NCI-H2029 (cell line): ENCODE measurements around the gene C1D.

Source experiments
- DNase-seq: peaks from one replicate; lab custom pipeline; 2025; lab: John Stamatoyannopoulos, UW

C1D gene, protein sequence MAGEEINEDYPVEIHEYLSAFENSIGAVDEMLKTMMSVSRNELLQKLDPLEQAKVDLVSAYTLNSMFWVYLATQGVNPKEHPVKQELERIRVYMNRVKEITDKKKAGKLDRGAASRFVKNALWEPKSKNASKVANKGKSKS

DNA sequence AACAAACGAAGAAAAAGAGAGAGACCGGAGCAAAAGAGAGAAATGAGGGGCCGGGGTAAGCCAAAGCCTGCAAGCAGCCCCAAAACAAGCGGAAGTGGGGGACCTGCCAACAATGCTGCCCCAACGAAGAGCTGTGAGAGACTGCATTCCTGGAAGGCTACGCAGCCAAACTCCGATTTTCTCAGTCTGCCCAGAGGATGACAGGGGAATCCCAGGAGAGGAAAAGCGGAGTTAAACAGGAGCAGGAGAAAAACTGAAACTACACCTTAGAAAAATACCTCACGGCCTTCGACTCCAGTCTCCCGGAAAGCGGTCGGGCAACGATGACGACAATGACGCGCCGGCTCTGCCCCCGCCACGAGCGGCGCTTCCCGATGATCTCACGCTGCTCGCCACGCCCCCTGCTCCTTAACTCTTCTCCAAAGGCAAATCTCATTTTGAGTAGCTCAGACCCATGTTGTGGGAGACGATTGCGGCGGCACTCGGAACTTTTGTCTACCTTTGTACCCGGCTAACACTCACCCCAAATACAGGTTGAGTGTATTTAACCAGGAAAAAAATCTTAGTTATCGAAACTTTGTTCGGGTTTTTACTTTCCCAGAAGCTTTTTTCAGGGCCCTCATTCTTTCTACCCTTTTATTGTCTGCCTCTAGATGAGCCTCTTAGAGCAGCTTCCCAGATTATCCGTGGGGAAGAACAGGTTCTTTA, at the start of gene C1D:
Gene C1D, minus strand, starts transcription at position 325 of the 708 bp plus-strand sequence. CDS start 15,694 bp downstream, outside the sequence.
- peak; percentile 88 for DNase-seq

DNA sequence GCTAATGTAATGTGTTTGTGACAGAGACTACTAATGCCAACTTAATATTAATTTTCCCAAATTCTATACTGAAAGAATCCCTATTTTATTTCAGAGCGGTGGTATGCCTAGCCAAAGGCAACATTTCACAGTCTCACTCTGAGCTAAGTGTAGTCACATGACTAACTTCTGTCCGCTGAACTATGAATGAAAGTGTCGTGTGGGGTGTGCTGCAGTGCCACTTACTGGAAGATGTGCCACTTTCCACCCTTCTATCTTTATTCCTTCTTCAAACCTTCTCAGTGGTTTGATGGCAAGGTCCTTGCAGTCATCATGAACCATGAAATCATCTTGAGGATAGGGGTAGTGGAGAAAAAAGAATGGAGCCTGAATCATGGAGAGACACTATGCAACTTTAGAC, 47.3 kb upstream of the C1D start:
- DNase-seq: no peak

DNA sequence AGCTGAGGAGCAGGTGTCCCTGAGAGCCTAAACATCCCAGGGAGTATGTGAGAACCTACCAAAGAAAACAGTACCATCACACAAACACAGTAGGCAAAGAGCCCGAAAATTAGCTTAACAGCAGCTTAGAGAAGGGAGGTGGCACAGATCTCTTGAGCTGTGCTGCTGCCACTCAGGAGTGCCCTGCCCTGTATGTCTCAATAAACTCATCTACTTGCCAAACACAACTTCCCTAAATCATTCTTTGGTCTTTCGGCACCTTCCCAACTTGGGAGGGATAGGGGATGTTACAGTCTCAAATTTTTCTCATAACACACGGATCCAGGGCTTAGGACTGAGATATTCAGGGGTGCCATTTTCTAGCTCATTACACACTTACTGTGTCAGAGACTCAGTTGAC, 45.3 kb upstream of the C1D start:
- DNase-seq: no peak

DNA sequence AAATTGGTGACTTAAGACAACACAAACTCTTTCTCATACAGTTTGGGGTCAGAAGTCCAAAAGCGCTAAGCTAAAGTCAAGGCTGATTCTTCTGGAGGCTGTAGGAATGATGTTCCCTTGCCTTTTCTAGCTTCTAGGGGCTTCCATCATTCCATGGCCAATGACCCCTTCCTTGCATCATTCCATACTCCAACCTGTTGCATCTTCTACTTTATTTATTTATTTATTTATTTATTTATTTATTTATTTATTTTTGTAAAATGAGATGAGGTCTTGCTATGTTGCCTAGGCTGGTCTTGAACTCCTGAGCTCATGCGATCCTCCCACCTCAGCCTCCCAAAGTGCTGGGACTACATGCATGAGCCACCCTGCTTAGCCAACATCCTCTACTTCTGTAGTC, 44.7 kb upstream of the C1D start:
- DNase-seq: no peak

DNA sequence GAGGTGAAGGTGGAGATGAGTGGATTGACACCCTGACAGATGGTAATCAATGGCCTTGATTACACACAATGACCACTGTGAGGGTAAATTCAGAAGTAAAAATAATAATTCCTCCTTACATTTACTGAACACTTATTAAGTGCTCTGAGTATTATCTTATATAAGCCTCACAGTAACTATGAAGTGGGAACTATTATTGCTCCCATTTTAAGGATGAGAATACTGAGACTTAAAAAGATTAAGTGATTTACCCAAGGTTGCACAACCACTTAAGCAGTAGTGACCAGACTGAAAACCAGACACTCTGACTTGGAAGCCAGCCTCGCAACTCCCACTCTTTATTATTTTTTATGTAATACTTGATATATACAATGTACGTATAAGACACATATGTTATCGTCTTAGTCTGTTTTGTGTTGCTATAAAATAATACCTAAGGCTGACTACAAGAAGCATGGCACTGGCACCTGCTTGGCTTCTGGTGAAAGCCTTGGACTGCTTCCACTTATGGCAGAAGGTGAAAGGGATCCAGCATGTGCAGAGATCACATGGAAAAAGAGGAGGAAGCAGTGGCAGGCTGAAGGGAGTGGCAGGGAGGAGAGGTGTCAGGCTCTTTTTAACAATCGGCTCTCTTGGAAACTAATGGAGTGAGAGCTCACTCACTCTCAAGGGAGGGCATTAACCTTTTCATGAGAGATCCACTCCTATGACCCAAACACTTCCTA, 41.5 kb upstream of the C1D start:
- DNase-seq: no peak

DNA sequence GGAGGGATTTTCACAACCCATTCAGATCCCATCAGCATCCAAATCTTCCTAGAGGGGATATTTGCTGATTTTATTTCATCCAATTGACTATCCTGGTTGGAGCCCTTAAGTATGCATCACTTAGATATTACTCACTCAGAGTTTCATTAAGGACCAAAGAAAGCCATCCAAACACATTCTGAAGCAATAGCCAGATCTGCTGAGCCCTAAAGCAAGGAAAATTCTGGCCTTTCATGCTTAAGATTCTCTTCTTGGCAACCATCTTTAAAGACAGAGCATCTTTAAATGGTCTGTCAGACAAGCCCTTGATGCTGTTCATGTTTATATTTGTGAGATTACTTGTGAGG, 40.9 kb upstream of the C1D start:
- no peak for DNase-seq

DNA sequence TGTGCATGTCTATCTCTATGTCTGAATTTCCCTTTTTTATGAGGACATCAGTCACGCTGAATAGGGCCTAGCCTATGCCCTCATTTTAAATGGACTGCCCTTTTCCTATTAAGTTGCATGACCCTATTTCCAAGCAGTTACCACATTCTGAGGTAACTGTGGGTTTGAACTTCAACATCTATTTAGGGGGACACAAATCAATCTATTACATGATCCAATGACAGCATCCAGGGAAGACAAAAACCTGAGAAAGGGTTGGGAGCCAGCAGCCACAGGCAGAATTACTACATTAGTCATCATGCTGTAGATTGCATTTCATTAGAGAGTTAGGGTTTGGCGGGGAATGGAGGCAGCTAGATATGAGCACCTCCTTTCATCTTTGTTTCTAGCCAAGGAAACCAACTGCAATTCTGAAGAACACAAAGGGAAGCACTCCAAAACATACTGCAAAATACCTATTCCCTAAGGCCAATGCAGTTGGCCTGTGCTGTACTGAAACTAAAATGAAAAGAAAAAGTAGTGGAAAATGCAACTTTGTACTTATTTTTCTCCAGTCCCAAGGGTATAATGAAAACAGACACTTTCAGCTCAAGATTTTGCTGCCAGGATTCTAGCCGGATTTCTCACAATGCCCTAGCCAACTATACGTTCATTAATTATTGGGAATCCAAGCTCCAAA, 40.4 kb upstream of the C1D start:
- DNase-seq: no peak

DNA sequence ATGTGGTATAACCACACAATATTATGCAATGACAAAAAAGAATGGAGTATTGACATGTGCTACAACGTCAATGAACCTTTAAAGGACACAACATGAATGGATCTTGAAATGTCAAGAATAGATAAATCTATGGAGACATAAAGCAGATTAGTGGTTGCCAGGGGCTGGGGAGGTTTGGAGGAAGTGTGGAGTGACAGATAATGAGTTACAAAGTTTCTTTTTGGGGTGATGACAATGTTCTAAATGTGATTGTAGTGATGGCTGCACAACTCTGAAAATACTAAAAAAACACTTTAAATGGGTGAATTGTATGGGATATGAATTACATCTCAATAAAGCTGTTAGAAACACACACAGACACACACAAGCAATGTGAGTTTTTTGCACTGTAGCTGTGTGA, 37.4 kb upstream of the C1D start:
- no peak for DNase-seq

DNA sequence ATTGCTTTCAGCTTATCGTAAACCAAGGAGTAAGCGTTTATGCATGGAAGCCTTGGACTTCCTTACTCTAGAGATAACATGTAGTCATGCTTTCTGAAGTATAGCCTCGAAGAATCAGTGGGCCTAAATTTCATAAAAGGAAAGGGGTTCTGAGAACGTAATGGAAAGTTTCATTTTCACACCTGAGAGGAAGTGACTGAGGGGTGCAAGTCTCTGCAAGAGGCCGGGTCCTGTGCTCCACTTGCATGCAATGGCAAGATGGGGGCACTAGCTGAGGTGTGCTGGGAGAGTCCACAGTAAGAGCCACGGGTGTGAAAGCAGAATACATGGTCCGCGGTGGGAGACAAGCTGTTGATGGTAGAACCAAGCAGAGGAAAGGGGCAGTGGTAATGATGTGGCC, 36.5 kb upstream of the C1D start:
- no peak for DNase-seq

DNA sequence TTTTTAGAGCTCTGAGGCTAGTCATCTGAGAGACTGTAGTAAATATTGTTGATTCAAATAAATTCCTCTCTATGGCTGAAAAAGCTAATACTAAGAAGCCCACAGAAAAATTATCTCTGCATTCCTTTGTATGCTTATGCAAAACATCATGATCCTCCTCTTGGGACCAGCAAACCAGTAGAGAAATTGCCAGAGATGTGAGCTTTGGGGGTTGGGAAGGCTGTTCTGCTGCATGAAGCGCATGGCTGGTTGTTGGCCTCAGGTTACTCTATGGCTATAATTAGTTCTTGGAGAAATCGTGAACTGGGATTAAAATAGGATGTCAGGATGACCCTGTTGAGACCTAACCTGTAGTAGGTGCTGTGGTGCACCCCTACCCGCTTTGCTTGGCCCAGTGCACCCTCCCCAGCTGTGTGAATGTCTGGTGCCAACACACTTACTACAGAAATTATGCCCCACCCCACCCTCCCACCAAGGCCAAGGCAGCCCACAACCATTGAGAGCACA, 35.5 kb upstream of the C1D start:
- DNase-seq: no peak

DNA sequence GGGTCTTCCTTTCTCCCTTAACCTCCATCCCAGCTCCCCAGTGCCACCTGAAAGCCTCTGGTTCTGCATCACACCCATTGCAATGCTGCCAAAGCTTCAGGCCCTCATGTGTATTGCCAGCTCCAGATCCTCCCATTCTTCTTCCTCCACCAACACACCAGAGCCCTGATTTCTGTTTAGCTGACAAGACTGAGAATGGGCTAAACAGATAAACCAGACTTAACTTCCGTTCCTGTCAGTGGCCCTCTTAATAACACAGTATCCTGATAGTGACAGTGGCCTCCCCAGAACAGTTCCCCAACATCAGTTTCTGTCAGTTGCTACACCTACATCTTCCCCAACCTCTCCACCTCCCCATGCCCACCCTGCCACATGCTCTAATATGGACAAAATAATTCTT, 31.3 kb upstream of the C1D start:
- DNase-seq: no peak

DNA sequence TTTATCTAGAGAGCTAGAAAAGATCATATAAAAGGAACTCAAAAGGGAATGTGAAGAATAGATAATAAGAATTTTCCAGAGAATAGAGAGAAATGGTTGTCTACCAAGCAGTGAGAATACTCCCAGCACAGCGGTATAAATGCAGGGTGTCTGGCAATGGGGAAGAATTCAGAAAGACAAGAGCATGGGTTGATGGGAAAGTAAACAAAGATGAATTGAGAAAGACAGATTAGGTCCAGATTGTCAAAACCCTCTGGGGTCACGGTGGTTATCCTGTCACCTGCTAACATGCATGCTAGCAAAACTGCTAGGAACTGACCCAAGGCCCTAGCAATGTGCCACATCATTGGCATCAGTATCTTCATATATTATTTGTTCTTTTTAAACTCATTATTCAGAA, 30.8 kb upstream of the C1D start:
- no peak for DNase-seq

DNA sequence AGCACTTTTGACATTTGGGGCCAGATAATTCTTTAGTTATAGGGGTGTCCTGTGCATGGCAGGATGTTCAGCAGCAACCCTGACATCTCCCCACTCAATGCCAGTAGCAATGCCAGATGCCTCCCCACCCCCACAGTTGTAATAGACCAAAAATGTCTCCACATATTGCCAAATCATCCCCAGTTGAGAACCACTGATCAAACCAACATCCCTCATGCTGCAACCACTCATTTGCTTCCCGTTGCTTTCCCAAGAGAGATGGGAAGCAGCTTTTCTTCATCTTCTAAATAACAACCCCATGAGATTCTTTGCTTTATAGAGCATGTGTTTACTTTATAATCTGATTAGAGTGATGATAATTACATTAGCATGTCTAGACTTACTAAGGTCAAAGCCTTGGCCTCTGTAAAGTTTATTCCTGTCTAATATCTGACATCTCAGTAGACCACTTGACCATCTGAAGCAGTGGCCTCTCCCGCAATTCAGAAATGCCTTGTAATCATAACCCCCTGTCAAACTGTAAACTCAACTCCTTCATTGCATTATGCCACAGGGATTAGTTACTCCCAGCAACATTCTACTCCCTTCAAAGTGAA, 28.7 kb upstream of the C1D start:
- no peak for DNase-seq

DNA sequence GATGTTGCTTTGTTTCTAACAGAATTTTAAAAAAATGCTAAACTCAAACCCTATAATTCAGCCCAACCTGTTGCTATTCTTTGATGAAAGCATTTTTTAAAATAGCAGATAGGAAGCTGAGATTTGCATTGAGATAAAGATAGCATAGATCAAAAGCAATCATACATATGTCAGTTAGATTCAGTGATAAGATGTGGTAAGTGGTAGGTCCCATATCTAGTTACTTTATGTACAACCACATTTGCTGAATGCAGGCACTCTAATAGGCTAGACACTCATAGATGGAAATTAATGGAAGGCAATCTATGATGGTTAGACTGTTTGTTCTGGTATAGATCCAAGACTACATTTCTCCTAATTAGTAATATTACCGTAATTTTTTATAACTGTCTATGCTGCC, 27.2 kb upstream of the C1D start:
- DNase-seq: no peak

DNA sequence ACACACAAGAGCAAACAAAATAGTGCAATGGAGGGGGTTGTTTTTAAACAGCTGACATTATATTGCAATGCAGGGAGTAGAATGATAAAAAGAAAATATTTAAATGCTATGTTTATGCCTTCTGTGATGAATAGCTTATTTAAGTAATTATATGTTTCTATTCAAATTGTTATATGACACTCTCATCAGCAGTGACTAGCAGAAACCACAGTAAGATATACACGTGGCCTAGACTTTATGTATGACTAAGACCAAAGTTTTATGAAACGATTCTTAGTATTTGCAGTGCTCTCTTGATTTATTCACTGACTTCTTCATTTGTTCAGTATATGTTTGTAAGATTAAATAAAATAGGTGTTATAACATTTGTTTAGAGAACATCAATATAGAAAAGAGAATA, 26.1 kb upstream of the C1D start:
- DNase-seq: no peak

DNA sequence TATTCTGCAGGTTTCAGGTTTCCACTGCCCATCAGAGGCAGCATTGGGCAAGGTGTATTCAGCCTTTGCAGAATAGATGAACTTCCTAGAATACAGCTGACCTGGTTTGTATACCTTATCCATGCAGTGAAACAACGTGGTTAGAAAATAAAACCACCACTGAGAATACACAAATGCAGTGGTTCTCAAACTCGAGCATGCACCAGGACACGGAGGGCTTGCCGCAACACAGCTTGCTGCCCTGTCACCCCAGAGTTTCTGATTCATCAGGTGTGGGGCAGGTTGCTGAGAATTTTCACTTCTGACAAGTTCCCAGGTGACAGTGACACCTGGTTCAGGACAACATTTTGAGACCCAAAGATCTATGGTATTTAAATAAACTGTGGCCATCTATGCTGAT, 23.4 kb upstream of the C1D start:
- DNase-seq: no peak

DNA sequence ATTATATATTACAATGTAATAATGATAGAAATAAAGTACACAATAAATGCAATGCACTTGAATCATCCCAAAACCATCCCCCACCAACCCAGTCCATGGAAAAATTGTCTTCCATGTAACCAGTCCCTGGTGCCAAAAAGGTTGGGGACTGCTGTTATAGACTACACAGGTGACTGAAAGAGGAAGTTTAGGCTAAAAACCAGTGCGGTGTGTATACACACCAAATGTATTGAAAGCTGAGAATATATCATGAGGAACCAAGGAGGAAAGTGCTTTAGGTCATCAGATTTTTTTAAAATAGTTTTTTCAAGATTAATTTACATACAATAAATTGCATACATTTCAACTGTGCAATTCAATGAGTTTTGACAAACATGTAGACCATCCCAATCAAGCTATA, 20.5 kb upstream of the C1D start:
- DNase-seq: no peak

DNA sequence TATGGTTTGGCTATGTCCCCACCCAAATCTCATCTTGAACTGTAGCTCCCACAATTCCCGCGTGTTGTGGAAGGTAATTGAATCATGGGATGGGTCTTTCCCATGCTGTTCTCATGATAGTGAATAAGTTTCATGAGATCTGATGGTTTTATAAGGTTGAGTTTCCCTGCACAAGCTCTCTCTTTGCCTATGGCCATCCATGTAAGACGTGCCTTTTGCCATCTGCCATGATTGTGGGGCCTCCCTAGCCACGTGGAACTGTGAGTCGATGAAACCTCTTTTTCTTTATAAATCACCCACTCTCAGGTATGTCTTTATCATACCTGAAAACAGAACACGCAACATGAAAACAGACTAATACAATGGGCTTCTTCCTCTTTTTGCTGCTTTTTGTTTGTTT, 11.2 kb upstream of the C1D start:
- no peak for DNase-seq

DNA sequence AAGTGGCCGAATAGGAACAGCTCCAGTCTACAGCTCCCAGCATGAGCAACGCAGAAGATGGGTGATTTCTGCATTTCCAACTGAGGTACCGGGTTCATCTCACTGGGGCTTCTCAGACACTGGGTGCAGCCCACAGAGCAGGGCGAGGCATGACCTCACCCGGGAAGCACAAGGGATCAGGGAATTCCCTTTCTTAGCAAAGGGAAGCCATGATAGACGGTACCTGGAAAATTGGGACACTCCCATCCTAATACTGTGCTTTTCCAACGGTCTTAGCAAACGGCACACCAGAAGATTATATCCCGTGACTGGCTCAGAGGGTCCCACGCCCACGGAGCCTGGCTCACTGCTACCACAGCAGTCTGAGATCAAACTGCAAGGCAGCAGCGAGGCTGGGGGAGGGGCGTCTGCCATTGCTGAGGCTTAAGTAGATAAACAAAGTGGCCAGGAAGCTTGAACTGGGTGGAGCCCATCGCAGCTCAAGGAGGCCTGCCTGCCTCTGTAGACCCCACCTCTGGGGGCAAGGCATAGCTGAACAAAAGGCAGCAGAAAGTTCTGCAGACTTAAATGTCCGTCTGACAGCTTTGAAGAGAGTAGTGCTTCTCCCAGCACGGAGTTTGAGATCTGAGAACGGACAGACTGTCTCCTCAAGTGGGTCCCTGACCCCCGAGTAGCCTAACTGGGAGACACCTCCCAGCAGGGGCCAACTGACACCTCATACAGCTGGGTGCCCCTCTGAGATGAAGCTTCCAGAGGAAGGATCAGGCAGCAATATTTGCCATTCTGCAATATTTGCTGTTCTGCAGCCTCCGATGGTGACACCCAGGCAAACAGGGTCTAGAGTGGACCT, 1.2 kb upstream of the C1D start:
- DNase-seq: peak; percentile 34

DNA sequence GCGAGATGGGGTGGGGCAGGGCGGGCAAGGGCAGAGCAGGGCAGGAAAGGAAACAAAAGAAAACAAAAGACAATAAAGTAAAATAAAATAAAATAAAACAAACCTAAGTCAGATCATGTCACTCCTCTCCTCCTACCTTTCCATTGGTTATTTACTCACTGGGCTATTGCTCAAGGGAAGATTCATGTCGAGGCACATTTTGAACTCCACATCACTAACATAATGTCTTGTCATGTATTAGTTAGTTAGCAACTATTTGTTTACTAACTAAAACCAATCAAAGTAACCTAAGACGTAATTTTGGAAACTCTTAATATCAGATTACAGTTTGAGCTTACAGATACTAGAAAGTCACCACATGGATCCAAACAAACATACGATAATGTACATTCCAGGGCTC, 2.2 kb downstream of the C1D start:
- DNase-seq: no peak

DNA sequence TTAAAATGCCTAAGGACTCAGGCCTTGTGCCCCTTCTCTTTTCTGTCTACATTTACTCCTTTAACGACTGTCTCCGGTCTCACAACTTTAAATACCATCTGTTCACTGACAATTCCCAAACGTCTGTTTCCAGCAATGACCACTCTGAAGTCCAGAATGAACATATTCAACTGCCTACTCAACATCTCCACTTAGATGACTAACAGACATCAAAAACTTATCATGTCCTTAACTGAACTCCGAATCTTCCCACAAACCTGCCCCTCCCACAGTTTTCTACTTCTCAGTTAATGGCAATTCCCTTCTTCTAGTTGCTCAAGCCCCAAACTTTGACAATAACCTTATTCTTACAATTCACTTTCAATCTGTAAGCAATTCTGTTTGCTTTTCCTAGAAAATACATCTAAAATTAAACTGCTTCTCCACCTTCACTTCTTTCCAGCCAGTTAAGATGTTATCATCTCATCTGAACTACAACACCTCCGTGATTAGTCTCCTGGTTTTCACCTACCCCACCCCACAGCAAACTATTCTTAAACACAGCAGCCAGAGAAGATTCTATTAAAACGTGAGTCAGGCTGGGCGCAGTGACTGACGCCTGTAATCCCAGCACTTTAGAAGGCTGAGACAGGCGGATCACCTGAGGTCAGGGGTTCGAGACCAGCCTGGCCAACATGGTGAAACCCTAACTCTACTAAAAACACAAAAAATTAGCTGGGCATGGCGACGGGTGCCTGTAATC, 2.8 kb downstream of the C1D start:
- DNase-seq: no peak
